Measurements from ENCODE around the gene BAZ2B.

GRCh38 chr2:159456500-159457426 lies 159.6 kb downstream of the BAZ2B start:
- TF ChIP-seq CTCF (IDR thresholded peaks at IDR 0.05 in 2 of 3, conservative IDR thresholded peaks at IDR 0.05 in 1 of 3; ENCODE audit: borderline replicate concordance in 1 of 3, insufficient read depth in 1 of 3, low read depth in 2 of 3, low read length in 2 of 3) (no peak), REST (IDR thresholded peaks at IDR 0.05; ENCODE audit: low read depth) (no peak), ZBTB33 (IDR thresholded peaks at IDR 0.05; ENCODE audit: extremely low read depth, insufficient replicate concordance, low read length) (no peak), JUND (IDR thresholded peaks at IDR 0.05) (no peak), FOSL1 (IDR thresholded peaks at IDR 0.05; ENCODE audit: low read depth) (no peak), EZH2 (IDR thresholded peaks at IDR 0.05) (no peak), MAX (IDR thresholded peaks at IDR 0.05) (no peak), POLR2AphosphoS5 (IDR thresholded peaks at IDR 0.05; ENCODE audit: low read depth, low read length) (no peak), POLR2A (IDR thresholded peaks at IDR 0.05; ENCODE audit: borderline replicate concordance, extremely low read depth, insufficient read depth, insufficient read length) (no peak), EGR1 (IDR thresholded peaks at IDR 0.05; ENCODE audit: low read depth) (no peak), ATF3 (IDR thresholded peaks at IDR 0.05) (no peak), ELF1 (IDR thresholded peaks at IDR 0.05; ENCODE audit: borderline replicate concordance, low read depth) (no peak)
